Hematopoietic multipotent progenitor cell treated with erythropoietin and hydrocortisone succinate and interleukin-3 and kit ligand, for 17 days (in vitro differentiated cells): ENCODE data around the gene CSH2.
A peak's percentile ranks its signal among the peaks of the same experiment; 100 is the strongest.
"Not testable (repeated sequence)": the region's sequence is repeated elsewhere in the genome, so short reads cannot be mapped to it uniquely, and the experiment has no call there.

Experiments
- DNase-seq: peaks from one replicate; pipeline ENCODE4 v3.0.0-alpha.2; 2015; ENCODE audit warnings: low spot score

The CSH2 gene

DNA sequence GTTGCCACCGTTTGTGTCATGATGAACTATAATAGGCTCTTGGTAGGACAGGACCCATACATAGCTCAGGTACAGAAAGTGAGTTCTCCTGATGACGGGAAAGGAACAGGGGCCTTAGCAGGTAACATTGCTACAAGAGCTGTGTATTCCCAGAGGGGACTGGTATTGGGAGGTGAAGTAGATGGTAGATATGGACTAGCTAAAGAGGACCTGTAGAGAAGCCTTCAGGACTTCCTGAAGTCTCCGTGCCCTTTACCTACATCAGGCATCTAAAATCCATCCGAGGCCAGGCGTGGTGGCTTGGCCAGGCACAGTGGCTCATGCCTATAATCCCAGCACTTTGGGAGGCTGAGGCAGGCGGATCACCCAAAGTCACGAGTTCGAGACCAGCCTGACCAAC lies 18.3 kb downstream of the CSH2 start:
- DNase-seq, result no peak

DNA sequence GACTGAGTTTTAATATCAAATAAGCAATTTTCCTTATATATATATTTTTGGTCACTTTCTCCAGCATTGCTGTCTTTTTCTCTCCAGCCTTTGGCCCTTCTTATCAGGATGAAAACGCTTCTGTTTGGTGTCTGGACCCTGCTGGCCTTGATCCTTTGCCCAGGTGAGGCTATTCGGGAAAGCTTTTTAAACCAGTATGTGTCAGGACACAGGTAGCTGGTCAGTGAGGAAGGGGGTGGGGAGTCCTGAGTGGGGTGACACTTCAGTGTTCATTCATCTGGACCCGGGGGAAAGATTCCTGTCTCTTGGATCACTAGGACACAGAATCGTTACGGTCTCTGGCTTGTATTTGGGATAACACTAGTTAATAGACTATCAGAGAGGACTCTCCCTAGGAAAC lies 18.8 kb downstream of the CSH2 start:
- no peak for DNase-seq

DNA sequence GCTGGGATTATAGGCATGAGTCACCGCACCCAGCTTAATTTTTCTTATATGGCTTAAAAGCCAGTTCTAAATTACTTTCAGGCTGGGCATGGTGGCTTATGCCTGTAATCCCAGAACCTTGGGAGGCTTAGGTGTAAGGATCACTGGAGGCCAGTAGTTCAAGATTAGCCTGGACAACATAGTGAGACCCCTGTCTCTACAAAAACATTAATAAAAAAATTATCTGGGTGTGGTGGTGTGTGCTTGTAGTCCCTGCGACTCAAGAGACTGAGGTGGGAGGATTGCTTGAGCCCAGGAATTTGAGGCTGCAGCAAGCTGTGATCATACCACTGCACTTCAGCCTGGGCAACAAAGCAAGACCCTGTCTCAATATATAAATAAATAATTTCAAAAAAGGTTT lies 20.2 kb downstream of the CSH2 start:
- DNase-seq, result no peak

DNA sequence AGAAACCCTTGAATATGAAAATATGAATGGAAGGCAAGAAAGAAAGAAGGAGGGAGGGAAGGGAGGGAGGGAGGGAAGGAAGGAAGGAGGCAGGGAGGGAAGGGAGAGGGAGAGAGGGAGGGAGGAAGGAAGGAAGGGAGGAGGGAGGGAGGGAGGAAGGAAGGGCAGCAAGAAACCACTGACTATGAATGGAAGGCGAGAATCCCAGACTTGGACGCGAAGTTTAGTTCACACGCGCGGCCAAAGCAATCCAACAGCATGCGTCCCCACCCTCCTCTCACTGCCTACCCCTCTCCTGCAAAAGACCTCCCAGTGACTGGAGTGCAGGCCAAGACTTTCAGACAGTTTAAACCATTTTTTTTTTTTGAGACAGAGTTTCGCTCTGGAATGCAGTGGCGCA lies 23.1 kb downstream of the CSH2 start:
- DNase-seq, result no peak

DNA sequence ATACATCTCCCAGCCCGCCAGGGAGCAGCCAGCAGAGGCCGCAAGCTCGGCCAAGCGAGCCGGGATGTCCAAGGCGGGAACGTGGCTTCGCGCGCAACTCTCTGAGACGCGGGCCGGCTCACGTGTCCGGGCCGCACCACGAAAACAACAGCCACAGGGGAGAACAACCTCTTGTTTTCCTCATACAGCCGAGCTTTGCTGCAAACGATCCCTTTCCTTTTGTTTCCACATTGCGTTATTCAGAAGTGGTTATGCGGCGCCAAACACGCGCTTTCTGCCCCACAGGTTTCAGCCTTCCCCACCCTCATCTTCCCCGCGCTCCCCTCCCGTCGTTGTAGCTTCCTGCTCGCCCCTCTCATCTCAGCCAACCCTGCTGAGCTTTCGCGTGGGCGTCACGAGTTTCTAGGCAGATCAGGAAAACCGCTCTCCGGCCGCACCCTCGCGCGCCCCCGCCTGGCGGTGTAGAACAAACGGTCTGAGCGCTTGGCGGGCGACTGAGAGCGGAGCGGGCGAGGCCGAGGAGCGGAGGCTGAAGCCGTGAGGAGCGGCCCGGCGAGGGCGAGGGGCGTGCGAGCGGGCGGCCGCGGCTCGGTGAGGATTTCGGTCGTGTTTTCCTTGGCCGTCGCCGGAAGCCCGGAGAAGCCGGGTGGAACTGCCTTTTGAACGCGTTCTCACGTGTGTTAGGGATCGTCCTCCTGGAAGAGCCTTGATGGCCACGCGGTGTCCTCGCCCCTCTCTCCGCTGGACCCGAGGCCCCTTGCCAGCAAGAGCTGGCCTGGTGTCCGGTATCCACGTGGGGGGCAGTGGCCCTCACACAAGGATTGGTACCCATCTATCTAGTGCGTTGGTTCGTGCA lies 24.4 kb downstream of the CSH2 start:
- peak; percentile 94 for DNase-seq

DNA sequence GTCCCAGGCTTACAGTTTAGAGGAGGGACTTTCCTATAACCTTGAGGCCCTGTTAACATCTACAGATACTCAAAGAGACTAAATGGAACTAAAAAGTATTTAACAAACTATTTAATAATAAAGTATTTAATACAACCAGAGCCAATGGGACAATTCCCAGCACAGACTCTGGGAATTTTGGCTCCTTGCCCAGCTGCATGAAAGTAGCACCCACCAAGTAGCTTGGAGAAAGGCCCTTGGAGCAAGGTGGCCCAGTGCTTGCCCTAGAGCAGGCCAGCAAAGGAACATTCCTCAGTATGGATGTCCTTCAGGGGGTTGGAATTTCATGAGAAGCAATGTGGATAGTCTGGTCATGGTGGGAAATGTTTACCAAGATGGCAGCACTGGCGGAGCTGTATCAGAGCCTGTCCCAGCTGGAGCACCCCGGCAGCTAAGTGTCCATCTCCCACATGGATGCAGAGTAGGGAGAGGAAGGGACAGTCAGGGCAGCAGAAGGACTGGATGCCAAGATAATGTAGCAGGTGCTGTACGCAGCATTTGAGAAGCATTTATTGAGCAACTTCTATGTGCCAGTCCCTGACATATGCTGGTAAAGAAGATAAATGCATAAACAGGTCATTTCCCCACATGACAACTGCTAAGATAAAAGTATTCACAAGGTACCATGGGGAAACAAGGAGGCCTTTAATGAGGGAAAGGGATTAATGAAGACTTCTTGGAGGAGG lies 25.8 kb downstream of the CSH2 start:
- no peak for DNase-seq

DNA sequence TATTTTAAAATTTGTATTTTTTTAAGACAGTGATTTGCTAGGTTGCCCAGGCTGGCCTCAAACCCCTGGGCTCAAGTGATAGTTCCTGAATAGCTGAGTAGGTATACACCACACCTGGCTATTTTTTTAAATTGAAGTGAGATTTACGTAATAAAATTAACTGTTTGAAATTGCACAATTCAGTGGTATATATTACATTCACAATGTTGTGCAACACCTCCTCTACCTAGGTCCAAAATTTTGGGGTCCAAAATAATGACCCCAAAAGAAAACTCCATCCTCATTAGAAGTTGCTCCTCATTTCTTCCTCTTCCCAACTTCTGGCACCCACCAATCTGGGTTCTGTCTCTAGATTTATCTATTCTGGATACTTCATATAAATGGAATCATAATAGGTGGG lies 28.0 kb downstream of the CSH2 start:
- no peak for DNase-seq

DNA sequence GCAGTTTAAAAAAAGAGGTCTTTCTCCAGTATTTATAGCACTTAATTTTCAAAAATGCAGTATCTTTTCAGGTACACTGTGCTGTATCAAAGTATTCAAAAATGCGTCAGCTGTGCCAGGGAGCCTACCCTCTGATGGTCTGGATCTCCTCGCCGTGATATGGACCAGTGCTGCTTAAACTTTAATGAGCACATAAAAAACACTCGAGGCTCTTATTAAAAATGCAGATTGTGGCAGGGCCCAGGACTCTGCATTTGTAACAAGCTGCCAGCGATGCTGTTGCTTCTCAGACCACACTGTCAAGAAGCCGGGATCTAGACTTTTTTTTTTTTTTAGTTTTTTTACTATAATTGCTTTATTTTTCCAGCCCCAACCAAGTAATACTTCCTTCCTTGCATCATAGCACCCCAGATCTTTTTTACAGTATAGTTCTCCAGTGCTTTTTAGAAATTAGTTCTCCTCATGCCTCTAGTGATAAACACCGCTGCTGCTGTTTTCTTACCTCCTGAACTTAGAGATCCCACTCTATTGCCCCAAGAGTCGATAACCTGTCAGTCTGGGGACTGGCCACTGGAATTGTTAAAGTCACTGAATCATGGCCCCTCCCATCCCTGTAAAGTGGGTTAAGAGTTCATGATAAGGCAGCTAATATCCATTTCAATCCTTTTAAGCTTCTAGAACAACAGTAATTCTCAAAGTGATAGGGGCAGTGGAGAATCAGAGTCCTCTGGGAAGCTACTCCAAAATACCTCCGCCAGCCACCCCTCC lies 29.4 kb downstream of the CSH2 start:
- DNase-seq, result no peak

DNA sequence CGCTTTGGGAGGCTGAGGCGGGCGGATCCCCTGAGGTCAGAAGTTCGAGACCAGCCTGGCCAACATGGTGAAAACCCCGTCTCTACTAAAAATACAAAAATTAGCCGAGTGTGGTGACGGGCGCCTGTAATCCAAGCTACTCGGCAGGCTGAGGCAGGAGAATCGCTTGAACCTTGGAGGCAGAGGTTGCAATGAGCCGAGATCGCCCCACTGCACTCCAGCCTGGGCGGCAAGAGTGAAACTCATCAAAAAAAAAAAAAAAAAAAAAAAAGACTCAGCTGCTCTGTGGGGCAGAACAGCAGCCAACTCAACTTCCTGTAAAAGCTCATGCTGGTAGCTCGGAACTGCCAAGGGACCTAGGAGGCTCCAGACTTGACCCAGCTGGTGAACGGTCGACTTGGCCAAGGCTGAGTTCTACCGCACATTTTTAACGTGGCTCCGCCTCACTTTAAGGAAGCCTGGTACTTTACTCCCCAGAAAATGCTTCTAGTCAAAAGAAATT lies 30.0 kb downstream of the CSH2 start:
- DNase-seq, result not testable (repeated sequence)

DNA sequence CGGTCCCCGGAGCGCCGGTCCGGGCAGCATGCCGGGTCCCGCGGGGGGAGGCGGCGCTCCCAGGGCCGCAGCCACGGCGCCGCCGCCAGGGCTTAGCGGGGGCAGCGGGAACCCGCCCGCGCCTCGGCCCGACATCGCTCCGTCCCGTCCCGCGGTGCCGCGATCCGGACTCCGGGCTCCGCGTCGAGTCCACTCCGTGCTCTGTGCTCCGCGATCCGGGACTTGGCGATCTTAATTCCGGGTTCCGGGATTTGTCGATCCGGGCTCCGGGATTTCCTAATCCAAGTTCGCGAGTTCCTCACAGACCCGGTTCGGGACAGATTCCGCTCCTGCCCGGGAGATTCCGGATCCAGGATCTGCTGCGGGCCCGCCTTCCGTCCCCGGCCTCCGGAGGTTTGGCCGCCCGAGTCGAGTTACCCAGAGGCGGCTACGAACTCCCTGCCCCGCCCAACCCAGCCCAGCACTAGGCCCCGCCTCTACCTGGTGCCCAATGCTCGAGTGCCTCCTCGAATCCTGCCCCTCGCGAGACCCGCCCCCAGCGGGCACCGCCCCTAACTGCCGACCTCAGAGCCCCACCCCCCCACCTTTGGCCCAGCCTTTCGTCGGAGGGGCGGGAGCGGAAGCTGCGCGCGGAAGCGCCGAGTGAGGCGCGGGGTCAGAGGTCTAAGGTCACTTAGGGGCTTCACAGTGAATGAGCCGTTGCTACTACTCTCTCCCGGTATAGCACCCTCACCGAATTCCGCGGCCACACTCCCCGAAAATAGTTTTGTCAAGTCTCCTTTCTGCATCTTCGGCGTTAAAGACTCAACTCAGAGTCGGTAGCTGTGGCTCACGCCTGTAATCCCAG lies 30.7 kb downstream of the CSH2 start, which contains the start of gene SMARCD2:
TSS of gene SMARCD2 (minus strand) at position 146 of the 847 bp plus-strand sequence. CDS start at position 135, 11 bp downstream.
- peak; percentile 97 for DNase-seq

DNA sequence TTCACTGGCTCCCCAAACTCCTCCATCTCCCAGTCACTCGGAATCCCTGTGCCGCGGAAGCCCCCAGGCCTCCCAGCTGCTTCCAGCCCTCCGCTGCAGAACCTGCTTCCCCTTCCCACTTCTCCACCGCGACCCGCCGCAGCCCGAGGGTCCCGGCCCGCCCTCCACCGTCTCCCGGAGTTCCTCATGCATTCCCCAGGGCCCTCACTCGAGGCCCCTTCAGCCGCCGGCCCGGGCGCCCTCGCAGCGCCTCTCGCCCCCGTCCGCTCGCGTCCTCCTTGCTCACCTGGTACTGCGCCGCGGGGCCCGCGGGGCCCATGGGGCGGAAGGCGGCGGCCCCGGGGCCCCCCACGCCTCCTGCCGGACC lies 31.3 kb downstream of the CSH2 start:
- no peak for DNase-seq

DNA sequence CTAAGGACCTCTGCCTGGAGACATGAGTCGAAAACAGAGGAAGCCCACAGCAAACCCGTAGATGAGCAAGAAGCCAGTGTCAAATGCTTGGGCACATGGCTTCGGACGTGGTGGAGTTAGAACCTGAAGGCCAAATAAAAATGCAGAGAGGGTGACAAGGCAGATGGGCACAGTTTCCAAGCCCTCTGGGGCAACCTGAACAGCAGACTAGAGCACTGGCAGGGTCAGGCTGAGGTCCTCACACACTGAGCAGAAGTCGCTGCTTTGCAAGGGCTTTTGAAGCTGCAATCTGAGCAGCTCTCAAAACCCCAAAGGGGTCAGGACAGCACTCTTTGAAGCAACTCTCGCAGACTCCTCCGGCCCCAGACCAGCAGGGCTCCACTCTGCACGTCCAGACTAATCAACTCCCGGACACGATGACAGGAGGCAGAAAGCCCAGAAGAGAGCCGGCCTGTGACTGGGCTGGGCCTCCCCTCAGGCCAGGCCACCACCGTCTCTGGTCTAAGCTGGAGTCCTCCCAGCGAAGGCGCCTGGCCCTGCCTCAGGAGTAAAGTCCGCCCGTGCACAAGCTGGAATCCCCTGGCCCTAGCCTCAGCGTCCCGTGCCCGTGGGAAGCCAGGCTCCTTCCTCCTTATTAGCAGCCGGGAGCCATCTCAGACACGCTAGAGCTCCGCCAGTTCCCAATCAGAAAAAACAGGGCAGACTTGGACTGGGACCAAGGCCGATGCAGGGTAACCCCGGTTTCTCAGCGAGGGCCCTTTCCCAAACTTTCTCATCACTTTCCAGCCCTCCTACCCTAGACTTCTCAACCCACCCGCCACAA lies 31.9 kb downstream of the CSH2 start:
- peak; percentile 43 for DNase-seq

DNA sequence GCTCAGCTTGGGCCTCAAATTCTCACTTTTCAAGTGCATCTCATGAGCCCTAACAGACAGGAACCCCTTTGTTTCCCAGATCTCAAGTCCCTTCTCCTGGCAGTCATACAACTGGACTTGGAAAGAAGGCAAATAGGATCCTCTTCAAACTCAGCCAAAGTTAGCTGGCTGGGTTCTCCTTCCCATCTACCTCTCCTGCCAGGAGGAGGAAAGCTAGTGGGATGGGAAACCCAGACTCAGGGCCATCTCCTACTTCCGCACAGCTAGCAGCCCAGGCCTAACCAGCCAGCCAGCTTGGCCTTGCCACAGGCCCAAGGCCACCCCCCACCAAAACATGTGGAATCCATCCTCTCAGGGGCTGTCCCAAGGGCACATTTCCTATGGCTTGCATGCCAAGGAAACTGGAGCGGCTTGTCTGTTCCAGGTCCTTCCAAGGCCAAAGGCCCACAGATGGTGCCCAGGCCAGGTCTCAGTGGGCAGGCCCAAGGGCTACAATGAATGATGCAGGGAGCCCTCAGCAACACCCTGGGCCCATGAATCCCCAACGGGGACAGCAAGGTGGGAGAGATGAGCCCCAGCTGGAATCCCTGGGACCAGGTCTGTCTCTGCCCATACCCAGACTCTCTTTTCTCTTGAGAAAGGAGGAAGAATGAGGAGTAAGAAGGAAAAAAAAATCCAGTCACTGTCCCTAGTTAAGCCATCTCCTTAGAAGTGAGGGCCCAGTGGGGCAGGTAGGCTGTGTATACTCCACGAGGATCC lies 32.7 kb downstream of the CSH2 start:
- DNase-seq, result no peak

DNA sequence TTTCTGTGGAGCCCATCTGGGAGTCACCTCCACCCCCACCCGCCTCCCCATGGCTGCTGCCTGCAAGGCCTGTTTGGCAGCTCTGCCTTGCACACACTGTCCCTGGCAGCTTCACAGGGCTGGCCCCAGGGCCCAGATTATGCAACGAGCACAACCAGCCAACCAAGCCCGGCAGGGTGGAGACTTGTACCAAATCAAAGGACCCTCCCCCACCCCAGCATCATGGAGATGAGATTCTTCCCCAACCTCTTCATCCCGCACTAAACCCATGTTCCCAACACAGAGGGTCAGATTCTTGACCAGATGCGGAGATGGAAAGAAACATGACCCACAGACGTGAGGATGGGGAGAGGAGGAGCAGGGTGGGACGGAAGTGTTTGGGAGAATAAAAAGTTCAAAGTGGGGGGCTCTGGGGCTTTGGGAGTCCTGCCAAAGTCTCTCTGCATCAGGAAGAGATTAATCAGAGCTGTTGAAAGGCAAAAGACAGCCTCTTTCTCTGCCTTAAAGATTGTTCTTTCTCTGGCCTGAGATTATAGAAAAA lies 34.8 kb downstream of the CSH2 start:
- DNase-seq, result no peak

DNA sequence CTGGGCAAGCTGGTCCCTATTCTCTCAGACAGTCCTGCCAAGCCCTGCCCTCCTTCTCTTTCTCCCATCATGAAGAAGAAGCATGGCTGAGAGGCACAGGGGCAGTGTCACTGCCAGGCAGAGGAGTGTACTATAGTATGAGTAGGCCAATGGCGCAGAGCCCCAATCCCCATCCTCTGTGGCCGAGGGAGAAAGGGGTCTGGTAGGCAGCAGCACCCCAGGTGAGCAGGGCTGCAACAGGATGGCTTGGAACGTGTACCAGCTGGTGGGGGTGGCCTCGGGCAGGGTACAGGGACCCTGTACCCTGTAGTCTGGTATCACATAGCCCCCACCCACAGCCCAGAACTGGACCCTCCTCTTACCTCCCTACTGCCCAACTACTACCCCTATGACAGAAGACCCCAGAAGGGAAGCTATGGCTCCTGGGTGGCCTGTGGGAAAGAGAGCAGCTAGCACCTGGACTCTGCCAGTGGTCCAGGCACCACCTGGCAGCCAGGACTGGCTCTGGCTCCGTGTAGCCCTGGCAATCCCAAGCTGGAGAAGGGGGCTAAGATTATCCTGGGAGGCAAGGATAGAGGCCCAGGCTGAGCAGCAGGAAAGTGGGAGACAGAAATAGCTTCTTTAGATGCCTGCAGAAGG lies 35.4 kb downstream of the CSH2 start:
- no peak for DNase-seq

DNA sequence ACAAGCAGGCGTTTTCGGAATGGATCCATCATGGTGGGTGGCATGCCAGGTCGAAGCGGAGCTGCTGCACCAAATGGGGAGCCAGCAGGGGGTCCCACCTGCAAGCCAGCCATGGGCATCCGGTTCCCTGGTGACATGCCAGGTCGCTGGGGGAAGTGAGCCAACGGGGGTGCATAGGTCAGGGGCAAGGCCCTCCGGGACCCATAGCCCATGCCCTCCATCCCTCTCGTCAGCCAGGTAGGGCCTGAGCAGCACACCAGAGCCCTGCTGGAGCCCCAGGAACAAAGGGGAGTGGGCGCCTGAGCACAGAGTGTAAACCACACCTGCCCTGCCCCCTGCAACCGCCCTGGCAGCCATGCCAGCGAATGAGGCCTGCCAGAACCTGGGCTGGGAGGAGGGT lies 36.0 kb downstream of the CSH2 start:
- DNase-seq, result no peak

DNA sequence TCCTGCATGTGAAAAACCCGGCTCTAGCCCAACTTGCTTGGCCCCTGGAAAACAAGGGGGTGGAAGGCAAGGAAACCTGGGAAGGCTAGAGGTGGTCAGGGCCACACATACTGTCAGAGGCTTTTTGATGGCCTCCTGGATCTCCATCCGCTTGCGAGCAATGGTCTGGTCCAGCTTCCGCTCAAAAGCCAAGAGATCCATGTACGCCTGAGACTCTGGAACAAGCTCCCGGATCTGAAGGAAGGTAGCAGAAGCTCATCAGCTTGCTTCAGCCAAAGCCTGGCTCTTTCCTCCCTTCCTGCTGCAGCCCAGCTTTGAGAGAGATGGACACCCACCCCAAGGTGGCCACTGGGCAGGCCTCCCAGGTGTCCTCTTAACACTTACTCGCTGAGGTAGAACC lies 36.7 kb downstream of the CSH2 start:
- no peak for DNase-seq

DNA sequence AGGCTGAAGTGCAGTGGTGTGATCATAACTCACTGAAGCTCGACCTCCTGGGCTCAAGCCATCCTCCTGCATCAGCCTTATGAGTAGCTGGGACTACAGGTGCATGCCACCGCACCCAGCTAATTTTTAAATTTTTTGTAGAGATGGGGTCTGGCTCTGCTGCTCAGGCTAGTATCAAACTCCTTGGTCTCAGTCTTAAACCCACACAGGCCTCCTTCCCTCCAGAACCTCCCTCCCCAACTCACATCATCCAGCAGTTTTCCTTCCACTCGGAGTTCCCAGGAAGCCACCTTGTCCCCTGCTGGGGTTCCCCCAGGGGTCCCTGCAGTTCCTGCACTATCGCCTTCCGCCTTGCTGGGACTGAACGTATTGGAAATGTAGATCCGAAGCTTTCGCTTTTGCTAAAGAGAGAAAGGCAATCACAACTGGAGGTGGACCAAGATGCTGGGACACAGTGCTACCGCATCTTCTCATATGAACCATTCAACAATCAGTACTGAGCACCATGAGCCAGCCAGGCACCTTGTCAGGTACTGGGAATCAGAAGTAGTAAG lies 38.2 kb downstream of the CSH2 start:
- no peak for DNase-seq
